ENCODE results near the gene CCNA2.

CCNA2 gene

DNA sequence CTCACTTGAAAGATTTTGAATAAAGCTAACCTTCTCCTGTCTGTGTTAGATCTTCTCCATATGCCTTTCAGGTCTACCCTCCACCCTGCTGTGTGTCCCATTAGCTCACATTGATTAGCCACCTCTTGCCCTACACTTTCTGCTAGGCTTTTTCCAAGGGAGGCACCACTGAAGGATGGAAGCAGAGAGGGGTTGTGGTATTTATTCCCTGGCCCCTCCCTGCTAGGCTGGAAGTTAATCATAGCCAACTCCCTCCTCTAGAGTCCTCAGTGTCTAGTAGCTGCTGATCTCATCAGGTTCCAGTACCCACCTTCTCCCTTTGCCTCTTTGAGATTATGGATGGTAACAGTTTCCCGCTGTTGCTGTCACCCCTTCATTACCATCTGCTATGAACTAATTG is 49.8 kb downstream of the CCNA2 start:
- DNase-seq (ENCODE audit: low spot score): no peak

DNA sequence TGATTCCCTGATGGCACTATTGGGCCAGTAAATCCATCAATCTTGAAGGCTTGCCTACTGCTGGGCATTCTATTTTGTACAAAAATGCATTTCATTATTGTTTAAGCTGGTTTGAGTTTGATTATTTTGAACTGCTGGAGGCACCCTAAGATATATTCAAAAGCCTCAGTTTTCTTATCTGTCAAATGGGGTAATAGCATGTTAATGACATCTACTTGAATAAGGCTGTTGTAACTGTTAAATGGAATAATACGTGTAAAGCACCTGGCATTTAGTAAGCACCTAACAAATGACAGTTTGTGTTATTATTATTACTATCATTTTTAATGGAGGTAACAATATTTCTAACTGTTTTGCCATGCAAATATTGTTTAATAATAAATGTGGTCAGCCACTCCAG is 51.8 kb downstream of the CCNA2 start:
- DNase-seq (ENCODE audit: low spot score): no peak

DNA sequence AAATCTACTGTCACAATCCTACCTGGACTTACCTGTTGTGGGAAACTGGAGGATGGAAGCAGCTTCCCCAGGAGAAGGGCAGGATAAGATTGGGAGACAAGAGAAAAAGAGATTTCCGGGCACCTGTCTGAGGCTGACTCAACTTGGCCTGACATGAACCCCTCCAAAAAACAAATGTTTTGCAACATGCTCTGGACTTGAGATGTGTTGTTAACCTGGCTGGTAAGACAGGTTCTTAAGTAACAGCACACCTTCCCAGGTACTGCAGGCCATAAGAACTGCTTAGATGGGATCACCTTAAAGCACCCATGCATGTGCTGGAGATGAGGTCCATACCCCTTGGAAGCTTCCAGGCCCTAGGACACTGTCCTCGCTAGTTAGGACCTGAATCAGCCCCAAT is 54.3 kb downstream of the CCNA2 start:
- no peak for DNase-seq (ENCODE audit: low spot score)

DNA sequence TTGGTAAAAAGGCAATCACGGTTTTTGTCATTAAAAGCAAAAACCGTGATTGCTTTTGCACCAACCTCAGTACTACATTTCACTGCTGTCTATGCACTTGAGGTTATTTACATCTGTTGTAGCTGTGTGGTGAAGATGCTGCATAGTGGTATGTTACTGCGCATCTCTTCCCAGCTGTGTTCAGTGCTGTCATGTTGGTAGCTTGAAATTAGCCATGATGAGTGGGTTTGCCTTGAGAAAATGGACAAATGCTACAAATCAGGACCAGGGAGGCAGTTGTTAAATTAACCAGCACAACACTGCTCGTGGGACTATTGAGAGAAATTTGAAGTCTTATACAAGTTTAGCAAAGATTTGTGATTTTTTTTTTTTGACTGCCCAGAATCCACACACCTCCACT is 56.5 kb downstream of the CCNA2 start:
- DNase-seq (ENCODE audit: low spot score): no peak

Data from ecto neural progenitor cell (in vitro differentiated cells).